ENCODE data around the gene MBTPS1.

DNA sequence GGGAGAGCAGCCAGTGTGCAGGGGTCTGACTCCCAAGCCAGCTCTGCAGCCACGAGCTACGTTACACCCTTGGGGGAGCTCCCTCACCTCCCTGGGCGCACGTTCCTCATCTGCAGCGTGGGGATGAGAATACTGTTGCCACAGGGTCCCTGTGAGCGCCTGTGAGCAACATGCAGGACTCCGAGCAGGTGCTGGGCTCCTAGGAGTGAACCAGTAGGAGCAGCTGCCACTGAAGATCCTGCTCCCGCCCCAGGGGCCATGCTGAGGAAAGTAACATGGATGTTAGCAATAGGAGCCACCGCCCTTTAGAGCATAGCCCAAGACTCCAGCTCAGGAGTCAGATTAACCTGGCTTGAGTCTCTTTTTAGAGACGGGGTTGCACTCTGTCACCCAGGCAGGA lies 44.3 kb upstream of the MBTPS1 start:
- TF ChIP-seq POLR2A (IDR thresholded peaks at IDR 0.05), result no peak
- TF ChIP-seq, protein P1, sequence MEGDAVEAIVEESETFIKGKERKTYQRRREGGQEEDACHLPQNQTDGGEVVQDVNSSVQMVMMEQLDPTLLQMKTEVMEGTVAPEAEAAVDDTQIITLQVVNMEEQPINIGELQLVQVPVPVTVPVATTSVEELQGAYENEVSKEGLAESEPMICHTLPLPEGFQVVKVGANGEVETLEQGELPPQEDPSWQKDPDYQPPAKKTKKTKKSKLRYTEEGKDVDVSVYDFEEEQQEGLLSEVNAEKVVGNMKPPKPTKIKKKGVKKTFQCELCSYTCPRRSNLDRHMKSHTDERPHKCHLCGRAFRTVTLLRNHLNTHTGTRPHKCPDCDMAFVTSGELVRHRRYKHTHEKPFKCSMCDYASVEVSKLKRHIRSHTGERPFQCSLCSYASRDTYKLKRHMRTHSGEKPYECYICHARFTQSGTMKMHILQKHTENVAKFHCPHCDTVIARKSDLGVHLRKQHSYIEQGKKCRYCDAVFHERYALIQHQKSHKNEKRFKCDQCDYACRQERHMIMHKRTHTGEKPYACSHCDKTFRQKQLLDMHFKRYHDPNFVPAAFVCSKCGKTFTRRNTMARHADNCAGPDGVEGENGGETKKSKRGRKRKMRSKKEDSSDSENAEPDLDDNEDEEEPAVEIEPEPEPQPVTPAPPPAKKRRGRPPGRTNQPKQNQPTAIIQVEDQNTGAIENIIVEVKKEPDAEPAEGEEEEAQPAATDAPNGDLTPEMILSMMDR (IDR thresholded peaks at IDR 0.05), result no peak

Data from esophagus squamous epithelium (tissue), 4 donors.